ENCODE data around the gene CDK14.

Gene CDK14

DNA sequence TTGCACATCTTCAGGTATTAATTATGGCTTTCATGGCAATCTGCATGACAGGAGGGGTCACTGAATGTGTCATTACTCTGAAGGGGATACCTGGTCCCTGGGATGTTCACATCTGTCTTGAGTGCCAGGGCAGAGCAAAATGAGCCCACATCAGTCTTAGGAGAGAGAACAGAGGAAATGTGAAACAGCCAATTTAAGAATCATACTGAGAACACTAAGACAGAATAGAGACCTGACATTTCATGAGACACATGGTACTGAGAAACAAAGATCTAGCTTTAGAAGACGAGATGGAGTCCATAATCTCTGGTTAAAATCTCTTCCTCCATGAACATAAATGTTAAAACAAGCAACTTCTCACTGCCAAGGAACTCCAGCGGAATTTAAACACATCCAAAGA, 634.0 kb downstream of the CDK14 start:
- no peak for DNase-seq
- no peaks in the 10 kb centered on the region for H3K4me1 ChIP-seq (ENCODE audit: control insufficient read depth, insufficient read depth, low read length, poor library complexity, severe bottlenecking)
- H3K36me3 ChIP-seq (ENCODE audit: control insufficient read depth, insufficient read depth, low read length): no peaks in the 10 kb centered on the region
- H3K4me3 ChIP-seq (ENCODE audit: insufficient read depth, low read depth, low read length, poor library complexity, severe bottlenecking): no peak overlapping the region
- no peaks in the 10 kb centered on the region for H3K9me3 ChIP-seq (ENCODE audit: control insufficient read depth, low read length)
- no peak overlapping the region for H3K27ac ChIP-seq (ENCODE audit: insufficient read depth, low read length, poor library complexity, severe bottlenecking)
- H3K27me3 ChIP-seq (replicated peaks; ENCODE audit: control insufficient read depth, insufficient read depth, low read length, poor library complexity, severe bottlenecking): no peaks in the 10 kb centered on the region

- DNase-seq: no peak
- Histone ChIP-seq H3K4me3 (ENCODE audit: insufficient read depth, low read depth, low read length, poor library complexity, severe bottlenecking) (no peak overlapping the region), H3K36me3 (ENCODE audit: control insufficient read depth, insufficient read depth, low read length) (no peaks in the 10 kb centered on the region), H3K27ac (ENCODE audit: insufficient read depth, low read length, poor library complexity, severe bottlenecking) (no peak overlapping the region), H3K4me1 (ENCODE audit: control insufficient read depth, insufficient read depth, low read length, poor library complexity, severe bottlenecking) (no peaks in the 10 kb centered on the region), H3K27me3 (replicated peaks; ENCODE audit: control insufficient read depth, insufficient read depth, low read length, poor library complexity, severe bottlenecking) (no peaks in the 10 kb centered on the region), H3K9me3 (ENCODE audit: control insufficient read depth, low read length) (no peaks in the 10 kb centered on the region)
Measured at GRCh38 chr7:91230503-91230902, 634.4 kb downstream of the CDK14 start.

GRCh38 chr7:91233212-91233611, 637.1 kb downstream of the CDK14 start:
- no peaks in the 10 kb centered on the region for H3K36me3 ChIP-seq (ENCODE audit: control insufficient read depth, insufficient read depth, low read length)
- no peaks in the 10 kb centered on the region for H3K4me1 ChIP-seq (ENCODE audit: control insufficient read depth, insufficient read depth, low read length, poor library complexity, severe bottlenecking)
- DNase-seq: no peak
- no peaks in the 10 kb centered on the region for H3K9me3 ChIP-seq (ENCODE audit: control insufficient read depth, low read length)
- H3K27me3 ChIP-seq (replicated peaks; ENCODE audit: control insufficient read depth, insufficient read depth, low read length, poor library complexity, severe bottlenecking): no peaks in the 10 kb centered on the region
- H3K27ac ChIP-seq (ENCODE audit: insufficient read depth, low read length, poor library complexity, severe bottlenecking): no peak overlapping the region
- H3K4me3 ChIP-seq (ENCODE audit: insufficient read depth, low read depth, low read length, poor library complexity, severe bottlenecking): no peak overlapping the region

DNA sequence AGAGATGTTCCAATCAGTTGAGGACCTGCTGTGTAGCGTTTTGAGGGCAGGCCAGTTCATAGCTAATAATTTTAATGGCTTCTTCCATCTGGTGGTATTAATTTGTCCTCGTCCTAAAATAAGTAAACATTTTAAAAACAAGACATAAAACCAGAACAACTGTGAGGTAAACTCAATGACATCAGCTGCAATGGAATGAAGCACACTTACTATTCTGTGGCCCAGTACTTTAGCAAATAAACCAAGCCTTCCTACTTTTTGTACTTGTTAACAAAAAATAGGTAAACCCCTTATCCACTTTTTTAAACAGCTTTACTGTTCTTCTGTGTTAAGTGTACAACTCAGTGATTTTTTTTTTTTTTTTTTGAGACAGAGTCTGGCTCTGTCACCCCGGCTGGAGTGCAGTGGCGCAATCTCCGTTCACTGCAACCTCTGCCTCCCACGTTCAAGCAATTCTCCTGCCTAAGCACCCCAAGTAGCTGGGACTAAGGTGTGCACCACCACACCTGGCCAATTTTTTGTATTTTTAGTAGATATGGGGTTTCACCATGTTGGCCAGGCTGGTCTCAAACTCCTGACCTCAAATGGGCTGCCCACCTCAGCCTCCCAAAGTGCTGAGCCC, 639.2 kb downstream of the CDK14 start:
- H3K9me3 ChIP-seq (ENCODE audit: control insufficient read depth, low read length): no peaks in the 10 kb centered on the region
- no peaks in the 10 kb centered on the region for H3K36me3 ChIP-seq (ENCODE audit: control insufficient read depth, insufficient read depth, low read length)
- H3K4me3 ChIP-seq (ENCODE audit: insufficient read depth, low read depth, low read length, poor library complexity, severe bottlenecking): no peak overlapping the region
- H3K4me1 ChIP-seq (ENCODE audit: control insufficient read depth, insufficient read depth, low read length, poor library complexity, severe bottlenecking): no peaks in the 10 kb centered on the region
- no peaks in the 10 kb centered on the region for H3K27me3 ChIP-seq (replicated peaks; ENCODE audit: control insufficient read depth, insufficient read depth, low read length, poor library complexity, severe bottlenecking)
- no peak overlapping the region for H3K27ac ChIP-seq (ENCODE audit: insufficient read depth, low read length, poor library complexity, severe bottlenecking)
- DNase-seq: no peak

- no peak for DNase-seq
- H3K4me1 ChIP-seq (ENCODE audit: control insufficient read depth, insufficient read depth, low read length, poor library complexity, severe bottlenecking): no peaks in the 10 kb centered on the region
- H3K4me3 ChIP-seq (ENCODE audit: insufficient read depth, low read depth, low read length, poor library complexity, severe bottlenecking): no peak overlapping the region
- no peak overlapping the region for H3K27ac ChIP-seq (ENCODE audit: insufficient read depth, low read length, poor library complexity, severe bottlenecking)
- no peaks in the 10 kb centered on the region for H3K27me3 ChIP-seq (replicated peaks; ENCODE audit: control insufficient read depth, insufficient read depth, low read length, poor library complexity, severe bottlenecking)
- H3K36me3 ChIP-seq (ENCODE audit: control insufficient read depth, insufficient read depth, low read length): no peaks in the 10 kb centered on the region
- H3K9me3 ChIP-seq (ENCODE audit: control insufficient read depth, low read length): no peaks in the 10 kb centered on the region
Measured at GRCh38 chr7:91239171-91239604, 643.1 kb downstream of the CDK14 start.

- no peak overlapping the region for H3K27ac ChIP-seq (ENCODE audit: insufficient read depth, low read length, poor library complexity, severe bottlenecking)
- H3K36me3 ChIP-seq (ENCODE audit: control insufficient read depth, insufficient read depth, low read length): no peaks in the 10 kb centered on the region
- DNase-seq: no peak
- no peaks in the 10 kb centered on the region for H3K4me1 ChIP-seq (ENCODE audit: control insufficient read depth, insufficient read depth, low read length, poor library complexity, severe bottlenecking)
- H3K9me3 ChIP-seq (ENCODE audit: control insufficient read depth, low read length): no peaks in the 10 kb centered on the region
- H3K4me3 ChIP-seq (ENCODE audit: insufficient read depth, low read depth, low read length, poor library complexity, severe bottlenecking): no peak overlapping the region
- H3K27me3 ChIP-seq (replicated peaks; ENCODE audit: control insufficient read depth, insufficient read depth, low read length, poor library complexity, severe bottlenecking): no peaks in the 10 kb centered on the region
Measured at GRCh38 chr7:91239772-91240171, 643.7 kb downstream of the CDK14 start.

- Histone ChIP-seq H3K4me3 (ENCODE audit: insufficient read depth, low read depth, low read length, poor library complexity, severe bottlenecking) (no peak overlapping the region), H3K9me3 (ENCODE audit: control insufficient read depth, low read length) (no peaks in the 10 kb centered on the region), H3K36me3 (ENCODE audit: control insufficient read depth, insufficient read depth, low read length) (no peaks in the 10 kb centered on the region), H3K27me3 (replicated peaks; ENCODE audit: control insufficient read depth, insufficient read depth, low read length, poor library complexity, severe bottlenecking) (no peaks in the 10 kb centered on the region), H3K4me1 (ENCODE audit: control insufficient read depth, insufficient read depth, low read length, poor library complexity, severe bottlenecking) (no peaks in the 10 kb centered on the region), H3K27ac (ENCODE audit: insufficient read depth, low read length, poor library complexity, severe bottlenecking) (no peak overlapping the region)
- no peak for DNase-seq
Measured at GRCh38 chr7:91240376-91240941, 644.3 kb downstream of the CDK14 start.

- Histone ChIP-seq H3K9me3 (ENCODE audit: control insufficient read depth, low read length) (no peaks in the 10 kb centered on the region), H3K27me3 (replicated peaks; ENCODE audit: control insufficient read depth, insufficient read depth, low read length, poor library complexity, severe bottlenecking) (no peaks in the 10 kb centered on the region)
- DNase-seq: no peak
Measured at GRCh38 chr7:91242097-91242844, 646.1 kb downstream of the CDK14 start.

DNA sequence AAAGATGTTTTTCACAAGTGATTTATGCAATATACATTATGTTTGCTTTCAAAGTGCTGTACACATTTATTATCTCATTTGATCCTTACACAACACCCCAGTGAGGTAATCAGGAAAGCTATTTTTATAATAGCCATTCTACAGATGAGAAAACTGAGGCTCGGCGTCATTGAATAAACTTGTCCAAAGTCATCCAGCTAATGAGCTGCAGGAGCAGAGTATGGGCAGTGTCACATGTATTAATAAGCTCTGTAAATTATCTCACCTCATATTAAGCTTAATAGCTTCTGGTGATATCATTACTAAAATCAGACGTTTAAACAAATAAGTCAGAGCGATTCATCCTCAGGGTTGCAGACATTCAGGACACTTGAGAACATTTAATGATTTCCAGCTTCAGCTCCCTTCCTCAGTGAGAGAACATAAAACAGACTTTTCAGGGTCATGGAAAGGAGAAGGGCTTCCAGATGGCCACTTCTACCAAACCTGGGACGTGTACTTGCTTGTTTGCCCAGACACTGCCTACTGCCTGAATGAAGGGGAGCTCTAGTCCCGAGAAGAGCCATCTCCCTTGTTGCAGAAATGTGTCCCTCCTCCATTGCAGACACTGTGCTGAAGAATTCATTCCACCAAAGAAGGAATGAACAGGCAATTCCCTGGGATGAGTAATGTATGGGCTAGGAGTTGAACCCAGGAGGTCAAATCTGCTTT, 647.6 kb downstream of the CDK14 start:
- no peak overlapping the region for H3K27ac ChIP-seq (ENCODE audit: insufficient read depth, low read length, poor library complexity, severe bottlenecking)
- no peak for DNase-seq
- no peaks in the 10 kb centered on the region for H3K4me1 ChIP-seq (ENCODE audit: control insufficient read depth, insufficient read depth, low read length, poor library complexity, severe bottlenecking)
- no peak overlapping the region for H3K4me3 ChIP-seq (ENCODE audit: insufficient read depth, low read depth, low read length, poor library complexity, severe bottlenecking)
- H3K36me3 ChIP-seq (ENCODE audit: control insufficient read depth, insufficient read depth, low read length): no peaks in the 10 kb centered on the region
- H3K9me3 ChIP-seq (ENCODE audit: control insufficient read depth, low read length): no peaks in the 10 kb centered on the region
- H3K27me3 ChIP-seq (replicated peaks; ENCODE audit: control insufficient read depth, insufficient read depth, low read length, poor library complexity, severe bottlenecking): no peaks in the 10 kb centered on the region

More at GRCh38 chr7:91242097-91242844, 646.1 kb downstream of the CDK14 start:
- H3K4me1 ChIP-seq (ENCODE audit: control insufficient read depth, insufficient read depth, low read length, poor library complexity, severe bottlenecking): no peaks in the 10 kb centered on the region
- H3K4me3 ChIP-seq (ENCODE audit: insufficient read depth, low read depth, low read length, poor library complexity, severe bottlenecking): no peak overlapping the region
- no peak overlapping the region for H3K27ac ChIP-seq (ENCODE audit: insufficient read depth, low read length, poor library complexity, severe bottlenecking)
- no peaks in the 10 kb centered on the region for H3K36me3 ChIP-seq (ENCODE audit: control insufficient read depth, insufficient read depth, low read length)

DNA sequence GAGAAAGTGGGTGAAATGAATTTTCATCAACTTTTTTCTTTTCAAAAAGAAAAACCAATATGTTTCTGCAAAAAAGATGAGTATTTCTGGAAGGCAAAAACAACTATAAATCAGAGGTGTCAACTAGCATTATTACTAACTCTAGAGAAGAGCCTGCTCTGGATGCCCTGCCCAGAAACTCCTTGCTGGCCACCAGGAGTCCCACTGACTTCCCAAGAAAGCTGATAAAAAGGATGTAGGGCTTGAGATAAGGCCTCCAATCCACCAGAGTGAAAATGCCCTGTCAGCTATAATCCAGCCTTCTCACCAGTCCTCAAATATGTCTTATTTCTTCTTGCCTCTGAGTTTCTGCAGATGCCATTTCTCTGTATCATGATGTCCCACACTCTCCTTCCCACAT, 651.4 kb downstream of the CDK14 start:
- H3K36me3 ChIP-seq (ENCODE audit: control insufficient read depth, insufficient read depth, low read length): no peaks in the 10 kb centered on the region
- no peak overlapping the region for H3K27ac ChIP-seq (ENCODE audit: insufficient read depth, low read length, poor library complexity, severe bottlenecking)
- no peak for DNase-seq
- no peaks in the 10 kb centered on the region for H3K4me1 ChIP-seq (ENCODE audit: control insufficient read depth, insufficient read depth, low read length, poor library complexity, severe bottlenecking)
- H3K9me3 ChIP-seq (ENCODE audit: control insufficient read depth, low read length): no peaks in the 10 kb centered on the region
- H3K4me3 ChIP-seq (ENCODE audit: insufficient read depth, low read depth, low read length, poor library complexity, severe bottlenecking): no peak overlapping the region
- no peaks in the 10 kb centered on the region for H3K27me3 ChIP-seq (replicated peaks; ENCODE audit: control insufficient read depth, insufficient read depth, low read length, poor library complexity, severe bottlenecking)
